ENCODE data around the gene NEIL1.

- TF ChIP-seq POLR2A (IDR thresholded peaks at IDR 0.05; ENCODE audit: low read depth, low read length), result no peak
- TF ChIP-seq TAF1 (IDR thresholded peaks at IDR 0.05; ENCODE audit: borderline replicate concordance, low read depth, low read length), result no peak
Measured at GRCh38 chr15:75325922-75326321, 20.9 kb upstream of the NEIL1 start.

Measured in GM12892 (cell line).